ENCODE results near the gene DOCK8. TPM values are rescaled to one million over a fixed set of nuclear protein-coding genes. Genes with fewer than 3 reads are reported as not detected.
"Not testable (repeated sequence)": the region's sequence is repeated elsewhere in the genome, so short reads cannot be mapped to it uniquely, and the experiment has no call there.

DOCK8 gene
- total RNA-seq, 1 donor from 2014 or later, result 4.4 TPM

DNA sequence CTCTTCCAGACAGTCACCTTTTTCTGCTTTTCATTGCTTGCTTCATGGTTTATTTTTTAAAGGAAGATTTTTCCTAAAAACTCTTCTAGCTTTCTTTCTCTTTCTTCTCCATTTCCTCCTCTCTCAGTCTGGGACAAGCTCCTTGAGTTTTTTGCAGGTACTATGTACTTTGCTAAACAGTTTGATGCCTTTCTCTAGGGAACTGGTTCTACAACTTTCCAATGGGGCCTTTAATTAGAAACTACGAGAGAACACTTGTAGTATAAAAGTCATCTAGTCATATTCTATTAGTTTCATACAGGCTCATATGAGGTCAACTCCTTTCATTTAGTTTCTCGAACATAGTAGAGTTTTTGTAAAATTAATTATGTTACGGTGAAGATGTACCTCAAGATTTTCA, 189.6 kb downstream of the DOCK8 start:
- Histone ChIP-seq H3K4me1 (ENCODE audit: insufficient read depth, low read length) (no peaks in the 10 kb centered on the region), H3K4me2 (ENCODE audit: low read length) (no peak overlapping the region), H3K27me3 (ENCODE audit: insufficient read depth, low read length) (no peaks in the 10 kb centered on the region), H3K9ac (ENCODE audit: low read length) (no peak overlapping the region), H3K4me3 (ENCODE audit: insufficient read depth, low read depth, low read length) (no peak overlapping the region), H3K9me3 (ENCODE audit: insufficient read depth, low read depth, low read length) (no peaks in the 10 kb centered on the region), H4K20me1 (ENCODE audit: insufficient read depth, low read length) (no peaks in the 10 kb centered on the region), H3K27ac (ENCODE audit: low read depth, low read length) (no peak overlapping the region), H3K36me3 (ENCODE audit: insufficient read depth, low read length) (no peaks in the 10 kb centered on the region), H2AFZ (ENCODE audit: low read depth, low read length) (no peak overlapping the region), H3K79me2 (ENCODE audit: insufficient read depth, low read length) (no peaks in the 10 kb centered on the region)
- Mint-ChIP-seq H3K4me1 (ENCODE audit: low read depth, unreplicated experiment) (no peaks in the 10 kb centered on the region), H3K9me3 (ENCODE audit: unreplicated experiment) (peaks cover 9% of the 10 kb centered on the region), H3K4me3 (ENCODE audit: unreplicated experiment) (no peak overlapping the region), H3K27me3 (ENCODE audit: low read depth, unreplicated experiment) (peaks cover 7% of the 10 kb centered on the region), H3K36me3 (ENCODE audit: low read depth, unreplicated experiment) (peaks cover 8% of the 10 kb centered on the region), H3K27ac (ENCODE audit: unreplicated experiment) (no peak overlapping the region)
- TF ChIP-seq EZH2 (IDR thresholded peaks at IDR 0.05; ENCODE audit: insufficient read depth, low read length), result no peak
- TF ChIP-seq, protein P1, sequence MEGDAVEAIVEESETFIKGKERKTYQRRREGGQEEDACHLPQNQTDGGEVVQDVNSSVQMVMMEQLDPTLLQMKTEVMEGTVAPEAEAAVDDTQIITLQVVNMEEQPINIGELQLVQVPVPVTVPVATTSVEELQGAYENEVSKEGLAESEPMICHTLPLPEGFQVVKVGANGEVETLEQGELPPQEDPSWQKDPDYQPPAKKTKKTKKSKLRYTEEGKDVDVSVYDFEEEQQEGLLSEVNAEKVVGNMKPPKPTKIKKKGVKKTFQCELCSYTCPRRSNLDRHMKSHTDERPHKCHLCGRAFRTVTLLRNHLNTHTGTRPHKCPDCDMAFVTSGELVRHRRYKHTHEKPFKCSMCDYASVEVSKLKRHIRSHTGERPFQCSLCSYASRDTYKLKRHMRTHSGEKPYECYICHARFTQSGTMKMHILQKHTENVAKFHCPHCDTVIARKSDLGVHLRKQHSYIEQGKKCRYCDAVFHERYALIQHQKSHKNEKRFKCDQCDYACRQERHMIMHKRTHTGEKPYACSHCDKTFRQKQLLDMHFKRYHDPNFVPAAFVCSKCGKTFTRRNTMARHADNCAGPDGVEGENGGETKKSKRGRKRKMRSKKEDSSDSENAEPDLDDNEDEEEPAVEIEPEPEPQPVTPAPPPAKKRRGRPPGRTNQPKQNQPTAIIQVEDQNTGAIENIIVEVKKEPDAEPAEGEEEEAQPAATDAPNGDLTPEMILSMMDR (IDR thresholded peaks at IDR 0.05; ENCODE audit: insufficient read depth, low read depth, low read length), result no peak
- DNase-seq (ENCODE audit: low read depth) (no peak), FAIRE-seq (no peak)

DNA sequence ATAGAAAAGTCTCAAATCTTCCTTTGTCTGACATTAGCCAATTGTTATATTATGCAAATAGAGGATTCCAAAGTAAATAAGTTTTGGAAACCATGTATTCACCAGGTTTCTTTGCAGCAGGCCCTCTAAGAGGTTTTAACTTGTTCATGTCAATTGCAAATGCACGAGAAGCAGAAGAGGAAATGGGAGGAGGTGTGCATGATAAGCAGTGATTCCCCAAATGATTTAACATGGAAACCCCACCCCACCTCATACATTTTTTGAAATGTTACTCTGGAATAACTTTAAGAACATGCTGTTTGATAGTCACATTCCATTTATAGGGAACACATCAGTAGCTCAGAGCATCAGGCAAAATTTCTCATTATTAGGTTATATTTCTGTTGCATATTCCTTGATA, 190.7 kb downstream of the DOCK8 start:
- Histone ChIP-seq H4K20me1 (ENCODE audit: insufficient read depth, low read length) (no peaks in the 10 kb centered on the region), H3K9me3 (ENCODE audit: insufficient read depth, low read depth, low read length) (no peaks in the 10 kb centered on the region), H3K27me3 (ENCODE audit: insufficient read depth, low read length) (no peaks in the 10 kb centered on the region), H3K79me2 (ENCODE audit: insufficient read depth, low read length) (no peaks in the 10 kb centered on the region), H3K4me2 (ENCODE audit: low read length) (no peak overlapping the region), H3K9ac (ENCODE audit: low read length) (no peak overlapping the region), H3K27ac (ENCODE audit: low read depth, low read length) (no peak overlapping the region), H2AFZ (ENCODE audit: low read depth, low read length) (no peak overlapping the region), H3K36me3 (ENCODE audit: insufficient read depth, low read length) (no peaks in the 10 kb centered on the region), H3K4me1 (ENCODE audit: insufficient read depth, low read length) (no peaks in the 10 kb centered on the region), H3K4me3 (ENCODE audit: insufficient read depth, low read depth, low read length) (no peak overlapping the region)
- no peaks in the 10 kb centered on the region for H3K4me1 Mint-ChIP-seq (ENCODE audit: low read depth, unreplicated experiment)
- peaks cover 8% of the 10 kb centered on the region for H3K36me3 Mint-ChIP-seq (ENCODE audit: low read depth, unreplicated experiment)
- TF ChIP-seq, protein P1 (IDR thresholded peaks at IDR 0.05; ENCODE audit: insufficient read depth, low read depth, low read length), result no peak
- TF ChIP-seq EZH2 (IDR thresholded peaks at IDR 0.05; ENCODE audit: insufficient read depth, low read length), result no peak
- H3K9me3 Mint-ChIP-seq (ENCODE audit: unreplicated experiment), result peaks cover 9% of the 10 kb centered on the region
- H3K27ac Mint-ChIP-seq (ENCODE audit: unreplicated experiment), result no peak overlapping the region
- no peak for DNase-seq (ENCODE audit: low read depth)
- H3K4me3 Mint-ChIP-seq (ENCODE audit: unreplicated experiment), result no peak overlapping the region
- no peak for FAIRE-seq
- H3K27me3 Mint-ChIP-seq (ENCODE audit: low read depth, unreplicated experiment), result peaks cover 7% of the 10 kb centered on the region

DNA sequence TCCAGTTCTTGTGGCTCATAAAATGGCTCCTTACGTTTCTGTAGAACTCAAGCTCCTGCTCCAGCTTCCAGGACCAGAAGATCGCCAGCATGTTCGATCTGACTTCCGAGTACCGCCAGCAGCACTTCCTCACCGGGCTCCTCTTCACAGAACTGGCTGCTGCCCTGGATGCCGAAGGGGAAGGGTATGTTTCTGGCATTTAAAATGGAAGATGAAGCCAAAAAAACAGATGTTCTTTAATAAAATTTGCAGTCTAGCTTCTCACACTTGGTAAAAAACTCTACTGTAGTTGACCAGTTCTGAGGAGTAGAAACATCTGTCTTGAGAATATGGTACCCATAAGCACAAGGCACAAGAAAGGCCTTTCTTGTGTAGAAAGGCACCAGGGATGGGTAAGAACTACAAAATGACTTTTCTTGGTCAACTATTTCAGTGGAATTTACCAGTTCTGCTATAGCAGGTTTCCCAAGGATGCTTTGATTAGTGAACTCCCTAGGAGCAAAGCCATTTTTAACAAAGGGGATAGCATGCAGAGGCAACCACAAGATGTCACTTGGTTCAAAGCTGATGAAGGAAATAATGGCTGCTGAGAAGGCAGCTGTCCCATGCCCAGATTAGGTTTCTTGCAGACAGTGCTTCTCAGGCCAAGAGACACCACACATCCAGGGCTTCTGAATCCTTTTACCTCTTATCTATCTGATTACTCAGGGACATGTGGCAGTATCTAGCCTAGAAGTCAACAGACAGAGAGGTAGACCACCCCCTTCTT, 192.4 kb downstream of the DOCK8 start:
- no peak overlapping the region for H3K4me3 Mint-ChIP-seq (ENCODE audit: unreplicated experiment)
- Histone ChIP-seq H3K36me3 (ENCODE audit: insufficient read depth, low read length) (no peaks in the 10 kb centered on the region), H3K9ac (ENCODE audit: low read length) (no peak overlapping the region), H3K79me2 (ENCODE audit: insufficient read depth, low read length) (no peaks in the 10 kb centered on the region), H3K9me3 (ENCODE audit: insufficient read depth, low read depth, low read length) (no peaks in the 10 kb centered on the region), H3K27ac (ENCODE audit: low read depth, low read length) (no peak overlapping the region), H3K27me3 (ENCODE audit: insufficient read depth, low read length) (no peaks in the 10 kb centered on the region), H3K4me1 (ENCODE audit: insufficient read depth, low read length) (no peaks in the 10 kb centered on the region), H3K4me3 (ENCODE audit: insufficient read depth, low read depth, low read length) (no peak overlapping the region), H4K20me1 (ENCODE audit: insufficient read depth, low read length) (no peaks in the 10 kb centered on the region), H3K4me2 (ENCODE audit: low read length) (no peak overlapping the region), H2AFZ (ENCODE audit: low read depth, low read length) (no peak overlapping the region)
- FAIRE-seq (no peak), DNase-seq (ENCODE audit: low read depth) (no peak)
- TF ChIP-seq EZH2 (IDR thresholded peaks at IDR 0.05; ENCODE audit: insufficient read depth, low read length), result no peak
- TF ChIP-seq, protein P1 (IDR thresholded peaks at IDR 0.05; ENCODE audit: insufficient read depth, low read depth, low read length), result no peak
- peaks cover 3% of the 10 kb centered on the region for H3K36me3 Mint-ChIP-seq (ENCODE audit: low read depth, unreplicated experiment)
- H3K27me3 Mint-ChIP-seq (ENCODE audit: low read depth, unreplicated experiment), result peaks cover 7% of the 10 kb centered on the region
- no peaks in the 10 kb centered on the region for H3K9me3 Mint-ChIP-seq (ENCODE audit: unreplicated experiment)
- H3K4me1 Mint-ChIP-seq (ENCODE audit: low read depth, unreplicated experiment), result no peaks in the 10 kb centered on the region
- no peak overlapping the region for H3K27ac Mint-ChIP-seq (ENCODE audit: unreplicated experiment)

DNA sequence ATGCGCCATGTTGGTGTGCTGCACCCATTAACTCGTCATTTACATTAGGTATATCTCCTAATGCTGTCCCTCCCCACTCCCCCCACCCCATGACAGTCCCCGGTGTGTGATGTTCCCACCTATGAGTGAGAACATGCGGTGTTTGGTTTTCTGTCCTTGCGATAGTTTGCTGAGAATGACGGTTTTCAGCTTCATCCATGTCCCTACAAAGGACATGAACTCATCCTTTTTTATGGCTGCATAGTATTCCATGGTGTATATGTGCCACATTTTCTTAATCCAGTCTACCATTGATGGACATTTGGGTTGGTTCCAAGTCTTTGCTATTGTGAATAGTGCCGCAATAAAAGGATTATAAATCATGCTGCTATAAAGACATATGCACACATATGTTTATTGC, 195.0 kb downstream of the DOCK8 start:
- H3K4me2 ChIP-seq (ENCODE audit: low read length); DNase-seq (ENCODE audit: low read depth); H3K4me1 ChIP-seq (ENCODE audit: insufficient read depth, low read length); H2AFZ ChIP-seq (ENCODE audit: low read depth, low read length); H4K20me1 ChIP-seq (ENCODE audit: insufficient read depth, low read length); H3K4me1 Mint-ChIP-seq (ENCODE audit: low read depth, unreplicated experiment); H3K9me3 ChIP-seq (ENCODE audit: insufficient read depth, low read depth, low read length); H3K27me3 Mint-ChIP-seq (ENCODE audit: low read depth, unreplicated experiment); H3K79me2 ChIP-seq (ENCODE audit: insufficient read depth, low read length); FAIRE-seq; H3K4me3 Mint-ChIP-seq (ENCODE audit: unreplicated experiment); H3K27ac ChIP-seq (ENCODE audit: low read depth, low read length); H3K36me3 ChIP-seq (ENCODE audit: insufficient read depth, low read length); H3K27ac Mint-ChIP-seq (ENCODE audit: unreplicated experiment); H3K9me3 Mint-ChIP-seq (ENCODE audit: unreplicated experiment); H3K4me3 ChIP-seq (ENCODE audit: insufficient read depth, low read depth, low read length); H3K36me3 Mint-ChIP-seq (ENCODE audit: low read depth, unreplicated experiment); H3K9ac ChIP-seq (ENCODE audit: low read length); H3K27me3 ChIP-seq (ENCODE audit: insufficient read depth, low read length): not testable (repeated sequence)
